Hepatocyte (in vitro differentiated cells): ENCODE results near the gene SBNO2. TPM values are rescaled to one million over a fixed set of nuclear protein-coding genes. Genes with fewer than 3 reads are reported as not detected.

Source experiments
- DNase-seq: peaks from one replicate; pipeline ENCODE4 v3.0.0-alpha.2; 2016; ENCODE audit warnings: low spot score
- H2AFZ ChIP-seq: fragments of 200-600 bp; sonication (generic); 2 replicates; pipeline ENCODE4 v1.6.0; 2016; ENCODE audit warnings: antibody characterized with exemption, mild to moderate bottlenecking
- H3K27ac ChIP-seq: fragments of 200-600 bp; sonication (generic); 2 replicates; pipeline ENCODE4 v1.5.1; 2016; ENCODE audit warnings: mild to moderate bottlenecking
- H3K27me3 ChIP-seq: fragments of 200-600 bp; sonication (generic); 2 replicates; pipeline ENCODE4 v1.6.1; 2016
- H3K36me3 ChIP-seq: fragments of 200-600 bp; sonication (generic); replicated peaks from 2 replicates; pipeline ENCODE4 v1.5.1; 2016; ENCODE audit warnings: low read depth; ENCODE audit not compliant: insufficient read depth
- H3K4me1 ChIP-seq: fragments of 200-600 bp; sonication (generic); 2 replicates; pipeline ENCODE4 v1.5.1; 2016; ENCODE audit warnings: mild to moderate bottlenecking, moderate library complexity; ENCODE audit not compliant: insufficient read depth
- H3K4me2 ChIP-seq: fragments of 200-600 bp; sonication (generic); 2 replicates; pipeline ENCODE4 v1.6.0; 2016
- H3K4me3 ChIP-seq: fragments of 200-600 bp; sonication (generic); 2 replicates; pipeline ENCODE4 v1.5.1; 2016; ENCODE audit warnings: mild to moderate bottlenecking
- H3K79me2 ChIP-seq: fragments of 200-600 bp; sonication (generic); 2 replicates; pipeline ENCODE4 v1.6.0; 2017; ENCODE audit warnings: mild to moderate bottlenecking
- H3K9me2 ChIP-seq: fragments of 200-600 bp; sonication (generic); replicated peaks from 2 replicates; pipeline ENCODE4 v1.6.0; 2017; ENCODE audit warnings: mild to moderate bottlenecking; ENCODE audit not compliant: insufficient read depth
- H3K9me3 ChIP-seq: fragments of 200-600 bp; sonication (generic); 2 replicates; pipeline ENCODE4 v1.5.1; 2016; ENCODE audit warnings: low read depth, mild to moderate bottlenecking
- H4K20me1 ChIP-seq: fragments of 200-600 bp; sonication (generic); 2 replicates; pipeline ENCODE4 v1.6.0; 2016; ENCODE audit warnings: mild to moderate bottlenecking; ENCODE audit not compliant: insufficient read depth, poor library complexity, severe bottlenecking
- CTCF ChIP-seq: fragments of 200-600 bp; sonication (generic); IDR thresholded peaks from 2 replicates; pipeline ENCODE4 v1.5.1; 2016; ENCODE audit warnings: antibody characterized with exemption, mild to moderate bottlenecking; ENCODE audit not compliant: poor library complexity
- EZH2 ChIP-seq: fragments of 200-600 bp; sonication (generic); IDR thresholded peaks from 2 replicates; pipeline ENCODE4 v1.6.1; 2016; ENCODE audit warnings: antibody characterized with exemption, mild to moderate bottlenecking, borderline replicate concordance
- EZH2phosphoT487 ChIP-seq: fragments of 200-600 bp; sonication (generic); IDR thresholded peaks from one replicate; pipeline ENCODE4 v1.6.1; 2018; ENCODE audit warnings: antibody characterized with exemption, mild to moderate bottlenecking, low read depth, moderate library complexity; ENCODE audit not compliant: unreplicated experiment, severe bottlenecking
- WGBS: methylation state at CpG from one replicate; pipeline ENCODE4 v1.1.6; 2016; ENCODE audit warnings: low lambda C conversion rate; ENCODE audit errors: missing lambda C conversion rate; 5-methylcytosine and 5-hydroxymethylcytosine counted together
- polyA plus RNA-seq: library from polyadenylated mRNA; unstranded; fragments of >200 nt; fragmentation: Nextera tagmentation; extraction: Ambion mirVana; gene quantifications from 2 replicates; pipeline ENCODE4 v1.2.1, GENCODE V29; 2016
- total RNA-seq: library from RNA; depleted of rRNA; stranded (reverse); fragments of >200 nt; gene quantifications from 2 replicates; pipeline ENCODE4 v1.2.3, GENCODE V29; 2014

SBNO2 gene
- total and polyA plus RNA-seq, 2 experiments from 2014 or later, result 12.7 to 15.6 TPM

GRCh38 chr19:1159864-1160595 is 14.0 kb downstream of the SBNO2 start:
- Histone ChIP-seq H4K20me1 (peaks cover 11% of the 10 kb centered on the region), H3K9me2 (no peaks in the 10 kb centered on the region), H2AFZ (no peak overlapping the region), H3K4me2 (no peak overlapping the region), H3K4me3 (no peak overlapping the region), H3K79me2 (peaks cover 31% of the 10 kb centered on the region), H3K9me3 (no peaks in the 10 kb centered on the region), H3K27me3 (no peaks in the 10 kb centered on the region), H3K4me1 (peaks cover 9% of the 10 kb centered on the region), H3K27ac (no peak overlapping the region), H3K36me3 (no peaks in the 10 kb centered on the region)
- DNase-seq, result no peak
- TF ChIP-seq CTCF (no peak), EZH2phosphoT487 (no peak), EZH2 (no peak)
- WGBS, result 95% methylated on average over 28 of the region's 31 CpGs

GRCh38 chr19:1158885-1159448 is 15.1 kb downstream of the SBNO2 start:
- H2AFZ ChIP-seq, result no peak overlapping the region
- H3K4me2 ChIP-seq, result no peak overlapping the region
- 96% methylated on average over 18 of the region's 32 CpGs for WGBS
- no peak overlapping the region for H3K4me3 ChIP-seq
- no peak for DNase-seq
- H3K9me3 ChIP-seq, result no peaks in the 10 kb centered on the region
- H3K36me3 ChIP-seq, result no peaks in the 10 kb centered on the region
- H3K9me2 ChIP-seq, result no peaks in the 10 kb centered on the region
- H3K4me1 ChIP-seq, result peaks cover 9% of the 10 kb centered on the region
- peaks cover 35% of the 10 kb centered on the region for H3K79me2 ChIP-seq
- TF ChIP-seq CTCF (no peak), EZH2phosphoT487 (no peak), EZH2 (no peak)
- H3K27me3 ChIP-seq, result no peaks in the 10 kb centered on the region
- H4K20me1 ChIP-seq, result peaks cover 15% of the 10 kb centered on the region
- no peak overlapping the region for H3K27ac ChIP-seq

GRCh38 chr19:1157931-1158884 is 15.9 kb downstream of the SBNO2 start:
- H3K36me3 ChIP-seq, result no peaks in the 10 kb centered on the region

More at GRCh38 chr19:1157931-1158884, 15.9 kb downstream of the SBNO2 start:
- H2AFZ ChIP-seq, result no peak overlapping the region
- no peak overlapping the region for H3K27ac ChIP-seq
- H4K20me1 ChIP-seq, result peaks cover 15% of the 10 kb centered on the region
- TF ChIP-seq EZH2 (no peak), CTCF (no peak), EZH2phosphoT487 (no peak)
- WGBS, result 96% methylated on average over 68 of the region's 69 CpGs
- H3K4me2 ChIP-seq, result no peak overlapping the region
- H3K27me3 ChIP-seq, result no peaks in the 10 kb centered on the region
- no peaks in the 10 kb centered on the region for H3K9me2 ChIP-seq
- H3K4me1 ChIP-seq, result peaks cover 9% of the 10 kb centered on the region
- peaks cover 40% of the 10 kb centered on the region for H3K79me2 ChIP-seq
- H3K4me3 ChIP-seq, result no peak overlapping the region
- no peak for DNase-seq
- H3K9me3 ChIP-seq, result no peaks in the 10 kb centered on the region
